Activated CD8-positive, alpha-beta memory T cell treated with anti-CD3 and anti-CD28 coated beads for 36 hours (primary cell): ENCODE data around the gene TSEN34. TPM values are rescaled to one million over a fixed set of nuclear protein-coding genes. Genes with fewer than 3 reads are reported as not detected.
"Not testable (repeated sequence)": the region's sequence is repeated elsewhere in the genome, so short reads cannot be mapped to it uniquely, and the experiment has no call there.

Source experiments
- CTCF ChIA-PET: fragments of 350-600 bp; sonication (Branson Sonifier 250); formaldehyde crosslinking; loops from one replicate; lab custom pipeline; 2021; ENCODE audit warnings: antibody characterized with exemption; lab: Charles Lee
- POLR2A ChIA-PET: fragments of 350-600 bp; sonication (Branson Sonifier 250); formaldehyde crosslinking; loops from one replicate; lab custom pipeline; 2021; ENCODE audit warnings: antibody characterized with exemption; lab: Charles Lee
- total RNA-seq, 2 experiments: library from RNA; stranded (reverse); gene quantifications; one replicate each; pipeline ENCODE4 v1.2.3, GENCODE V29; 2021

The TSEN34 gene
- total RNA-seq, 2 experiments from 2014 or later: 21.7 to 22.9 TPM

DNA sequence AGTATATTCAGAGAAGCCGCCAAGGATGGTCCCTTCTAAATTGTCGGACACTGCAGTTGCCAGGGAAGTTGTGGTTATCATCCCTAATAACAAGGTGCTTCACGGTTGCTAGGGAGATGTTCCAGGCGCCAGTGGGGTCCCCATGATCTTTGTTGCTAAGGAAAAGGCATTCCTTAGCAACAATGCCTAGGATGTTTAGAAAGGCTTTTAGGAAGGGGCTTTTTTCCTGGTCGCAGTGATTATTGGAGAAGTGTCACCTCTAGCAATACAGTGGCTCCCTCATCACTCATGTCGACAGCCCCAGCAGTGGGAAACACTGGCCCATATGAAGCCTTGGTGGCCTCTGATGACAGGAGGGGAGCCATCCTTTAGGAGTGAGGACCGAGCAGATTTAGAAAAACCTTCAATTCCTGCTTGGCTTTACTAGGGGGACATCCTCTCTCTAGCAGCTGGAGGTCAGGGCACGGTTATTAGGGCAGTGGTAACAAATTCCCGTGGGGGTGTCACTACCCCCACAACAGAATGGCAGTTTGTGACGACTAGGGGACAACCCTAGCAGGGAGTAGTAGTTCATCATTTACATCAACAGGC lies 11.8 kb upstream of the TSEN34 start:
- CTCF ChIA-PET: no interaction called here
- POLR2A ChIA-PET: interaction anchor here (0.6 kb wide), 2 partner anchors 12 to 24 kb away, joined by 3 read pairs; no protein-coding TSS in a partner anchor

DNA sequence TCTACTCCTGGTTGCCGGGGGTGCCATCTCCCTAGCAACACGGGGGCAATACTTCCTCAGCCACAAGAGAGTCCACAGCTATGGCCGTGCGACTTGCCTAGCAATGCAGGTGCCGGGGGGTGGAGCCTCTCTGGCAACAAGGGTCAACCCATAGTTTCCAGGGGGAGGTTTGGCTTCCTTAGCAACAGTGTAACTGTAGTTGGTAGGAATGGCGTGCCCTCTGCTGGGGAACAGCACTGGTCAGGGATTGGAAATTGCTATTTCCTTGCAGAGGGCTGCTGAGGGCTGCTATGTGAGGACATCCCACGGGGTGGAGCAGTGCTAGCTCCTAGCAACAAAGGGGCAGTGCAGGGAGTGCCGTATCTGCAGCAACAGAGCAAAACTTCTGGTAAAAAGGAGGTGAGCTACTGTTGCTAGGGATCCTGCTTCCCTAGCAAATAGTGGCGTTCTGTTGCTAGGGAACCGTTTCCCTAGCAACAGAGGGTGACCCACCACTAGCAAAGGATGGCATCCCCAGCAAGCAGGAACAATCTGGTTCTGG lies 11.1 kb upstream of the TSEN34 start:
- POLR2A ChIA-PET: interaction anchor here (0.6 kb wide), 2 partner anchors 13 to 23 kb away, joined by 3 read pairs; no protein-coding TSS in a partner anchor
- CTCF ChIA-PET: no interaction called here

GRCh38 chr19:54180691-54181091 lies 10.4 kb upstream of the TSEN34 start:
- ChIA-PET CTCF (no interaction called here), POLR2A (no interaction called here)

- CTCF ChIA-PET: not testable (repeated sequence)
- POLR2A ChIA-PET: interaction anchor here (0.7 kb wide), 1 partner anchor 70 kb away, joined by 5 read pairs; no protein-coding TSS in a partner anchor
Measured at GRCh38 chr19:54181894-54182293, 9.2 kb upstream of the TSEN34 start.

DNA sequence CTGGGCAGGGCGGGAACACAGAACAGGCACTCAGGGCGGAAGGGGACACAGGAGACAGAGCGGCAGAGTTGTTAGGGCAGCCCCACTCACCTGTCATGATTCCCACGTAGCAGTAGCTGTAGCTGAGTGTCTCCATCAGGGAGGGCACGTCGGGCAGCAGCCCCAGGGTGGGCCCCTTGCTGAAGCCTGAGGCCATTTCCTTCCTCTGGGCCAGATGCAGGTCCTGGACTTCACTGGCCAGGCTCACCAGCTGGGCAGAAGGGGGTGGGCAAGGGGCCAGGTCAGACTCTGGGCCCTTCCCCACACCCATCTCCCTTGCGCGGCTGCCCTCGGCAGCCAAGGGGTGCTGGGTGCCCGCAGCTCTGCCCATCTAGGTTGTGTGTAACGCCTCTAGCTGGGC lies 7.7 kb upstream of the TSEN34 start:
- CTCF ChIA-PET: interaction anchor here (1.2 kb wide), 1 partner anchor 15 kb away, joined by 3 read pairs; no protein-coding TSS in a partner anchor
- POLR2A ChIA-PET: no interaction called here

DNA sequence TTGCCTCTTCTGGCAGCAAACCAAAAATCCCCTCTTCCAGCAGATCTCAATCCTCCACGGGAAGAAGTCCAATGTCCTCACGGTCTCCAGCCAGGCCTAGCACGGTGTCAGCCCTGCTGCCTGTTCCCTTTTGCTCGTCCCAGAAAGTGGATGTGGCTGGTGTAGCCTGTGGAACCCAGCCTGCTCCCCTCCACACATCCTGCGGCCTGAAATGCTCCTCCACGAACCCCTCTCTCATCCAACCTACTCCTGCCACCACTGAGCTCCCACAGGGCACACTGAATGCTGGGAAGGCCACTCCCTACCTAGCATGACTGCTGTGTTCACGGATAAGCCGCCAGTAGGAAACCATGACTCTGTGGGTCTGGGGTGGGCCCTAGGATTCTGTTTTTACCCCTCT lies 4.8 kb upstream of the TSEN34 start:
- CTCF ChIA-PET: interaction anchor here (1.9 kb wide), 1 partner anchor 19 kb away, joined by 5 read pairs; no protein-coding TSS in a partner anchor

GRCh38 chr19:54186934-54187381 lies 4.2 kb upstream of the TSEN34 start:
- ChIA-PET POLR2A (no interaction called here), CTCF (interaction anchor here (1.9 to 2.0 kb wide), 2 partner anchors 17 to 19 kb away, joined by 5 to 6 read pairs; no protein-coding TSS in a partner anchor)

More for the DNA sequence above, 4.8 kb upstream of the TSEN34 start:
- POLR2A ChIA-PET: no interaction called here

DNA sequence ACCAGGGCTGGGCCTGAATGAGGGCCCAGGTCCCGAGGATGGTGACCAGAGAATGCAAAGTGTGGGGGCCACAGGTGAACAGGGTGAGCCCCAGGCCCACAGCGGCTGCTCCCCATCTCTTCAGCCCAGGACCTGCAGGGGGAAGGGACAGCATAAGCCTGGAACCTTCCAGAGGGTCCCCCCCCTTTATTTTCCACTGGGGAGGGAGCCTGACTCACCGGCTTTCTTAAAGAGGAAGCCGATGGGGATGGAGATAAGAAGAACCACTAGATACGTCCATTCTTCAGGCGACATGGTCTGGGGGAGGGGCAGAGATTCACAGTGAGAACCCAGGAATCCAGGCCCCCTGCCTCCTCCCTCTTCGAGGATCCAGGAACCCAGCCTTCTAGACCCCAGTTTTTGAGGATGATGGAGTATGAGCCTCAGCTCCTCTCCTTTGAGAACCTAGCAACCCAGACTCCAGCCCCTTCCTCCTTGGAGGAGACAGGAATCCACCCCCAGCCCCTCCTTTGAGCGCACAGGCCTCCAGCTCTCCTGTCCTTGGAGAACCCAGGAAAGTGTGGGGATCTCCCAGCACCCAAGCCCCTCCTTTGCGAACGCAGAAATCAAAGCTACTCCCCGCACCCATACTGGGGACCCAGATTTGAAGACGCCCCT lies 2.8 kb upstream of the TSEN34 start:
- ChIA-PET CTCF (interaction anchor here (0.6 to 2.0 kb wide), 9 partner anchors 10 to 519 kb away, joined by 3 to 9 read pairs (median 5); partner anchors contain the start of genes LENG1 and TMC4), POLR2A (interaction anchor here (1.3 to 5.8 kb wide), 3 partner anchors 17 to 51 kb away, joined by 3 to 131 read pairs (median 10); partner anchors contain the start of genes CNOT3, LENG1 and RPS9)

- ChIA-PET CTCF (interaction anchor here (0.6 to 2.0 kb wide), 8 partner anchors 10 to 46 kb away, joined by 3 to 9 read pairs (median 5); partner anchors contain the start of genes LENG1 and TMC4), POLR2A (interaction anchor here (0.6 to 5.8 kb wide), 4 partner anchors 16 to 315 kb away, joined by 3 to 131 read pairs (median 7); partner anchors contain the start of genes CNOT3, LENG1 and RPS9)
Measured at GRCh38 chr19:54189145-54189734, 1.9 kb upstream of the TSEN34 start, which contains the start of gene MBOAT7. TSS of gene MBOAT7 (minus strand) at chr19:54189580. CDS start at chr19:54188508, 1,072 bp downstream.

DNA sequence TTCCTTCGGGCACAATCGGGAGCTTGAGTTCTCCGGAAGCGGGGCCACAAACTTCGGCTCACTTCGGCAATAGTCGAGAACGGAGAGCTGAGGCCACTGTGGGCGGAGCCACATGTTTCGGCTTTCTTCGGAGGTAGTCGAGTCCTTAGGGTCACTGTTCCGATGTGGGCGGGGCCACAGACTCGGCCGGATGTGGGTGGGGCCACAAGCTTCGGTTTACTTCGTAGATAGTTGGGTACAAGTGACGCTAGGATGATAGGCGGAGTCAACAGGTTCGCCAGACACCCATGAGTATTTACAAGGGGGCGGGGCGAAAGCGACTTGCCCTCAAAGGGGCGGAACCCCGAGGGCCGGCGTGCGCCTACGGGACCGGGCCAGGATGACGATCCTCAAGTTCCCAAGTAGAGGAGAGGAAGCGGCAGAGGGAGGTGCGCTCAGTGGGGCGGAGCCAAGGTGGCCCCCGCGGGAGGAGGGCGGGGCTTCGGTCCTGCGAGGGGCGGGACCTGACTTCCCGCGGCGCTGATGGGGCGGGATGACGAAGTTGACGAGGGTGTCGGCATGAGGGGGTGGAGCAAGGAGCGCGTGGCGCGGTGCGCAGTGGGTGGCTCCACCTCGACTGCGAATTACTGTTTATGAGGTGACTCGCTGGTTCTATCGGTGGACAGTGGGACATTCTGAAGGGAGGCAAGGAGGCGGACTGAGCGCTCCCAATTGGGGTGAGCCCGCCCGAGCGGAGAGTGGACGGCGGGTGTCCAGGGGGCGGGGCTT lies 1.2 kb upstream of the TSEN34 start:
- POLR2A ChIA-PET: interaction anchor here (0.6 to 5.8 kb wide), 4 partner anchors 15 to 316 kb away, joined by 3 to 131 read pairs (median 7); partner anchors contain the start of genes CNOT3, LENG1 and RPS9
- CTCF ChIA-PET: interaction anchor here (0.9 to 2.0 kb wide), 6 partner anchors 9 to 31 kb away, joined by 3 to 9 read pairs (median 5); partner anchors contain the start of genes LENG1 and TMC4

DNA sequence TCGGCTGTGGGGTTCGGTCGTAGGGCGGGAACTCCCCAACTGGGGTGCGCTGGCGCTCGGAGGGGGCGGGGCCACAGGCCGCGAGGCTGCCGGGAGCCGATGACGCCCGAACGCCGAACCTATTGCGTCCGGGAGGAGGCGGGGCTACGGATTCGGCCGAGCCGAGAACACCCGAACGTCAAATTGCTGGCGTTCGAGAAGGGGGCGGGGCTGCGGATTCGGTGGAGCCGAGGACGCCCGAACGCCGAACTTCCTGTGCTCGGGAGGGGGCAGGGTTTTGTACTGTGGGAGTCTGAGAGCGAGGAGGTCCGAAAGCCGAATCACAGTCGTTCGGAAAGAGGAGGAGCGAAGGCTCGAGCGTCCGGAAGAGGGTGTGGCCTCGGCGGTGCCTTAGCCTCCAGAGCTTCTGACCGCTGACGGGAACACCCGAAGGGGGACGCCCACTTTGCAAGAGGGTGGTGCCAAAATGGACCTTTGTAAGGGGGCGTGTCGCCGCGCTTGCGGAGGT lies 551 bp upstream of the TSEN34 start:
- POLR2A ChIA-PET: interaction anchor here (1.7 to 5.8 kb wide), 2 partner anchors 15 to 17 kb away, joined by 6 to 131 read pairs; partner anchors contain the start of gene RPS9

GRCh38 chr19:54191811-54192453 lies 824 bp downstream of the TSEN34 start:
- ChIA-PET CTCF (interaction anchor here (1.0 to 2.1 kb wide), 2 partner anchors 8 to 22 kb away, joined by 3 to 8 read pairs; partner anchors contain the start of gene RPS9), POLR2A (interaction anchor here (0.6 to 5.8 kb wide), 6 partner anchors 13 to 781 kb away, joined by 3 to 131 read pairs (median 5); partner anchors contain the start of genes LENG1 and RPS9)

More for the DNA sequence above, 551 bp upstream of the TSEN34 start:
- CTCF ChIA-PET: interaction anchor here (1.0 to 2.1 kb wide), 3 partner anchors 9 to 31 kb away, joined by 3 to 8 read pairs (median 3); partner anchors contain the start of genes LENG1 and RPS9

DNA sequence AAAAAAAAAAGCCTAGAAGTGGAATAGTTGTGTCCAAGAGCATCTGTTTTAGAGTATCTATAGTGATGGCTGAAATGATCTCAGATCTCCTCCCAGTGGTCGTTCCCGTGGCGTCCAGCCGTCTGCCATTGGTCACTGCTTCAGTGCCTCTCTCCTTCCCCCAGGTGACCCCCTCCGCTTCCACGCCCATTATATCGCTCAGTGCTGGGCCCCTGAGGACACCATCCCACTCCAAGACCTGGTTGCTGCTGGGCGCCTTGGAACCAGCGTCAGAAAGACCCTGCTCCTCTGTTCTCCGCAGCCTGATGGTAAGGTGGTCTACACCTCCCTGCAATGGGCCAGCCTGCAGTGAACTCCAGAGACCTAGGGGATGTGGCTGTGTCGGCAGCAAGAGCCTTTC lies 1.9 kb downstream of the TSEN34 start:
- ChIA-PET POLR2A (interaction anchor here (0.6 to 5.8 kb wide), 2 partner anchors 12 to 54 kb away, joined by 3 to 131 read pairs; partner anchors contain the start of gene RPS9), CTCF (no interaction called here)

- POLR2A ChIA-PET, CTCF ChIA-PET: not testable (repeated sequence)
Measured at GRCh38 chr19:54194463-54194862, 3.4 kb downstream of the TSEN34 start.

DNA sequence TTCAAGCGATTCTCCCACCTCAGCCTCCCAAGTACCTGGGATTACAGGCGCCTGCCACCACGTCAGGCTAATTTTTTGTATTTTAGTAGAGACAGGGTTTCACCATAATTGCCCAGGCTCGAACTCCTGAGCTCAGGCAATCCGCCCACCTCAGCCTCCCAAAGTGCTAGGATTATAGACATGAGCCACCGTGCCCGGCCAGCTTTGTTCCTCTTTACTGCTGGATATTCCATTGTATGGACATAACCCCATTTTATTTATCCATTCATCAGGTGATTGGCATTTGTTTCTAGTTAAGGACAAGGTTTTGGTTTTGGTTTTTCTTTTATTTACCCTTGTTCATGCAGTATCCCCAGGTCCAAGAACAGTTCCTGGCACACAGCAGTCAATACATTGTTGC lies 5.4 kb downstream of the TSEN34 start:
- ChIA-PET POLR2A (no interaction called here), CTCF (interaction anchor here (1.4 kb wide), 1 partner anchor 9 kb away, joined by 4 read pairs; no protein-coding TSS in a partner anchor)

DNA sequence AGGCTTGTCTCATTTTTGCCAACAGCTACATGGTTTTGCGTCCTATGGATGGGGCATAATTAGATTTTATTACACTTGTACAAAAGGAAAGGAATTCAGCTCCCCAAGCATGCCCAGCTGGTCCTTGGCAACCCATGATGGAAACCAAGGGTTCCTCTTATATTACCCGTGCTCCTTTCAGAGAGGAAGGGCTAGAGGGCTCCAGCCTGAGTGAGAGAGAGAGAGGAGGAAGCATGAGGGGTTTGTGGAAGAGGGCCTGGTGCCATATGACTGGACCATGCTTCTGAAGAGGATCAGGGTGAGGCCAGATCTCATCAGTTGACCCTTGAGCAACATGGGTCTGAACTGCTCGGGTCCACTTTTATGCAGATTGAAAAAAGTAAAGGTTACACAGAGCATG lies 6.0 kb downstream of the TSEN34 start:
- ChIA-PET CTCF (no interaction called here), POLR2A (no interaction called here)

DNA sequence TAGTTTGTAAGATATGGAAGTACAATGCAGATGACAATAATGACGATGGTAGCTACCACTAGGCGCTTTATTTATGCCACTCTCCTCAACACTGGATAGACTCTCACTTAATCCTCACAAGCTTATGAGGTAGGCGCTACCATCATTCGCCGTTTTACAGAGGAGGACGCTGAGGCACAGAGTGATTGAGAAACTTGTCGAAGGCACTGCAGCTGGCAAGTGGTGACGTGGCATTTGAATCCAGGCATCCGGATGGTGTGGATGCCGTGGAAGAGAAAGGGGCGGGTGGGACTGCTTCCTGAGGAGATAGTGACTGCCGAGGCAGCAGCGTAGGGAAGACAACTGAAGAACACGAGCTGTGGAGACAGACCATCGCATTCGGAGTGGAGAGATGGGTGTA lies 8.3 kb downstream of the TSEN34 start:
- ChIA-PET CTCF (interaction anchor here (0.7 to 2.4 kb wide), 3 partner anchors 8 to 10 kb away, joined by 3 to 8 read pairs (median 5); partner anchors contain the start of genes MBOAT7 and TSEN34), POLR2A (interaction anchor here (2.4 to 12.1 kb wide), 2 partner anchors 9 to 11 kb away, joined by 20 to 131 read pairs; partner anchors contain the start of genes MBOAT7 and TSEN34)
